Activated CD8-positive, alpha-beta memory T cell treated with anti-CD3 and anti-CD28 coated beads for 4 hours (primary cell): ENCODE measurements around the gene CRYZL1.

Experiments used
- DNase-seq, 2 donors: peaks; one replicate each; pipeline ENCODE4 v3.0.0-alpha.2; 2020; ENCODE audit warnings: low read depth in 2 of 2

Gene CRYZL1

DNA sequence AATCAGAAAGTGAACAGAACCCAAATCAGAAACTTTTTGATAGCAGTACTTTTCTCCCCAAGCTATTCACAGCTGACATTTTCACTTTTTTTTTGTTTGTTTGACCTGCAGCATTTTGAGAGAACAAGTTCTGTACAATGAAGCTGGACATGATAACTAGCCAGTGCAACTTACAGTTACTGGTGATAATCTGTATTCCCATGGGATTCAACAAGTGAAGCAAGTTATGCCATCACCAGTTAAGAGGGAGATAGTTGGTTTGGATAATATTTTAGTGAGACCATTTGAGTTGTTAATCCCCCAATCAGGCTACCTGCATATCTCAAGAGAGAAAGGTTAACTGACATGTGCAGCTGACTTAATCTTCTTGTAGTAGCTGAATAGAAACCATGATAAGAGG is 80.6 kb downstream of the CRYZL1 start:
- DNase-seq = no peak

- DNase-seq = no peak
Measured at GRCh38 chr21:33559813-33560212, 81.7 kb downstream of the CRYZL1 start.

GRCh38 chr21:33558777-33559421 is 82.6 kb downstream of the CRYZL1 start:
- no peak for DNase-seq

DNA sequence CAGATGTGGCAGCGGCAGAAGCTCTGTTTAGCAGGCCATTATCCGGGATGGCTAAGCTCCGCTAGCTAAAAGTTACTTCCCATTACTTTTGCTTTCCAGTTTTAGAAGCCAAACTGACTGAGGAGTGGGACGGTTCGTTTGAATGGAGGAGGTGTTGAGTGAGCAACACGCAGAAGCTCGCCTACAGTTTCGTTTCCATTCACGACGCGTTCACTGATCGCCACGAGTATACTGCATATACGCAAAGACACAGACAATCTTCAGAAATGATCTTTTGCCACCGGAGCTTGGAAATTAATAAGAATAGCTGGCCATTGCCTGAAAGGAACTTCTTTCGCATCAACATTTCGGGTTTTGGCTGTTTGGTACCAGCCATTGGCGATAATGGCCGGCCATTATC is 84.1 kb downstream of the CRYZL1 start:
- no peak for DNase-seq

DNA sequence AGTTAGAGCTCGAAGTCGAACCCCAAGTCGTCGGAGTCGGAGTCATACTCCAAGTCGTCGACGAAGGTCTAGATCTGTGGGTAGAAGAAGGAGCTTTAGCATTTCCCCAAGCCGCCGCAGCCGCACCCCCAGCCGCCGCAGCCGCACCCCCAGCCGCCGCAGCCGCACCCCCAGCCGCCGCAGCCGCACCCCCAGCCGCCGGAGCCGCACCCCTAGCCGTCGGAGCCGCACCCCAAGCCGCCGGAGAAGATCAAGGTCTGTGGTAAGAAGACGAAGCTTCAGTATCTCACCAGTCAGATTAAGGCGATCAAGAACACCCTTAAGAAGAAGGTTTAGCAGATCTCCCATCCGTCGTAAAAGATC is 86.6 kb downstream of the CRYZL1 start:
- no peak for DNase-seq

DNA sequence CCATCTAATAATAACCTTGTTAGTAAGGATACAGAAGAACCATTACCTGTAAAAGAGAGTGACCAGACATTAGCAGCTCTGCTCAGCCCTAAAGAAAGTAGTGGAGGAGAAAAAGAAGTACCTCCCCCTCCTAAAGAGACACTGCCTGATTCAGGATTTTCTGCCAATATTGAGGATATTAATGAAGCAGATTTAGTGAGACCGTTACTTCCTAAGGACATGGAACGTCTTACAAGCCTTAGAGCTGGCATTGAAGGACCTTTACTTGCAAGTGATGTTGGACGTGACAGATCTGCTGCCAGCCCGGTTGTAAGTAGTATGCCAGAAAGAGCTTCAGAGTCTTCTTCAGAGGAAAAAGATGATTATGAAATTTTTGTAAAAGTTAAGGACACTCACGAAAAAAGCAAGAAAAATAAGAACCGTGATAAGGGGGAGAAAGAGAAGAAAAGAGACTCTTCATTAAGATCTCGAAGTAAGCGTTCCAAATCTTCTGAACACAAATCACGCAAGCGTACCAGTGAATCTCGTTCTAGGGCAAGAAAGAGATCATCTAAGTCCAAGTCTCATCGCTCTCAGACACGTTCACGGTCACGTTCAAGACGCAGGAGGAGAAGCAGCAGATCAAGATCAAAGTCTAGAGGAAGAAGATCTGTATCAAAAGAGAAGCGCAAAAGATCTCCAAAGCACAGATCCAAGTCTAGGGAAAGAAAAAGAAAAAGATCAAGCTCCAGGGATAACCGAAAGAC is 87.1 kb downstream of the CRYZL1 start:
- DNase-seq = no peak

- DNase-seq = no peak
Measured at GRCh38 chr21:33552999-33553598, 88.4 kb downstream of the CRYZL1 start.

GRCh38 chr21:33552093-33552998 is 89.2 kb downstream of the CRYZL1 start:
- no peak for DNase-seq

DNA sequence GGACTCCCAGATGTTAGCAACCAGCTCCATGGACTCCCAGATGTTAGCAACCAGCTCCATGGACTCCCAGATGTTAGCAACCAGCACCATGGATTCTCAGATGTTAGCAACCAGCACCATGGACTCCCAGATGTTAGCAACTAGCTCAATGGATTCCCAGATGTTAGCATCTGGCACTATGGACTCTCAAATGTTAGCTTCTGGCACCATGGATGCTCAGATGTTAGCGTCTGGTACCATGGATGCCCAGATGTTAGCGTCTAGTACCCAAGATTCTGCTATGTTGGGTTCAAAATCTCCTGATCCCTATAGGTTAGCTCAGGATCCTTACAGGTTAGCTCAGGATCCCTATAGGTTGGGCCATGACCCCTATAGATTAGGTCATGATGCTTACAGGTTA is 89.9 kb downstream of the CRYZL1 start:
- DNase-seq = no peak

DNA sequence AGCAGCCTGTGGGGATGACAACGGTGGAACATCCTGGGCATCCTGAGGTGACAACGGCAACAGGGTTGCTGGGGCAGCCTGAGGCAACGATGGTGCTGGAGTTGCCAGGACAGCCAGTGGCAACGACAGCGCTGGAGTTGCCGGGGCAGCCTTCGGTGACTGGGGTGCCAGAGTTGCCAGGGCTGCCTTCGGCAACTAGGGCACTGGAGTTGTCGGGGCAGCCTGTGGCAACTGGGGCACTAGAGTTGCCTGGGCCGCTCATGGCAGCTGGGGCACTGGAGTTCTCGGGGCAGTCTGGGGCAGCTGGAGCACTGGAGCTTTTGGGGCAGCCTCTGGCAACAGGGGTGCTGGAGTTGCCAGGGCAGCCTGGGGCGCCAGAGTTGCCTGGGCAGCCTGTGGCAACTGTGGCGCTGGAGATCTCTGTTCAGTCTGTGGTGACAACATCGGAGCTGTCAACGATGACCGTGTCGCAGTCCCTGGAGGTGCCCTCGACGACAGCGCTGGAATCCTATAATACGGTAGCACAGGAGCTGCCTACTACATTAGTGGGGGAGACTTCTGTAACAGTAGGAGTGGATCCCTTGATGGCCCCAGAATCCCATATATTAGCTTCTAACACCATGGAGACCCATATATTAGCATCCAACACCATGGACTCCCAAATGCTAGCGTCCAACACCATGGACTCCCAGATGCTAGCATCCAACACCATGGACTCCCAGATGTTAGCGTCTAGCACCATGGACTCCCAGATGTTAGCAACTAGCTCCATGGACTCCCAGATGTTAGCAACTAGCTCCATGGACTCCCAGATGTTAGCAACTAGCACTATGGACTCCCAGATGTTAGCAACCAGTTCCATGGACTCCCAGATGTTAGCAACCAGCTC is 90.5 kb downstream of the CRYZL1 start:
- DNase-seq = no peak

DNA sequence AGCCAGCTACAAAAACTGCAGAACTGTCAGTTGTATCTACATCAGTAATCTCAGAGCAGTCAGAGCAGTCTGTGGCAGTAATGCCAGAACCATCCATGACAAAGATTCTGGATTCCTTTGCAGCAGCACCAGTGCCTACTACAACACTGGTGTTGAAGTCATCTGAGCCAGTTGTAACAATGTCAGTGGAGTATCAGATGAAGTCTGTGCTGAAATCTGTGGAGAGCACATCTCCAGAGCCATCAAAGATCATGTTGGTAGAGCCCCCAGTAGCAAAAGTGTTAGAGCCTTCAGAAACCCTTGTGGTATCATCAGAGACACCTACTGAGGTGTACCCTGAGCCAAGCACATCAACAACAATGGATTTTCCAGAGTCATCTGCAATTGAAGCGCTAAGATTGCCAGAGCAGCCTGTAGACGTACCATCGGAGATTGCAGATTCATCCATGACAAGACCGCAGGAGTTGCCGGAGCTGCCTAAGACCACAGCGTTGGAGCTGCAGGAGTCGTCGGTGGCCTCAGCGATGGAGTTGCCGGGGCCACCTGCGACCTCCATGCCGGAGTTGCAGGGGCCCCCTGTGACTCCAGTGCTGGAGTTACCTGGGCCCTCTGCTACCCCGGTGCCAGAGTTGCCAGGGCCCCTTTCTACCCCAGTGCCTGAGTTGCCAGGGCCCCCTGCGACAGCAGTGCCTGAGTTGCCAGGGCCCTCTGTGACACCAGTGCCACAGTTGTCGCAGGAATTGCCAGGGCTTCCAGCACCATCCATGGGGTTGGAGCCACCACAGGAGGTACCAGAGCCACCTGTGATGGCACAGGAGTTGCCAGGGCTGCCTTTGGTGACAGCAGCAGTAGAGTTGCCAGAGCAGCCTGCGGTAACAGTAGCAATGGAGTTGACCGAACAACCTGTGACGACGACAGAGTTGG is 91.4 kb downstream of the CRYZL1 start:
- no peak for DNase-seq

- no peak for DNase-seq
Measured at GRCh38 chr21:33546086-33546485, 95.5 kb downstream of the CRYZL1 start.

GRCh38 chr21:33544451-33545195 is 96.9 kb downstream of the CRYZL1 start:
- DNase-seq = no peak

- DNase-seq = peak in 1 of 2 donors; percentile 36
Measured at GRCh38 chr21:33543505-33544129, 97.9 kb downstream of the CRYZL1 start.

DNA sequence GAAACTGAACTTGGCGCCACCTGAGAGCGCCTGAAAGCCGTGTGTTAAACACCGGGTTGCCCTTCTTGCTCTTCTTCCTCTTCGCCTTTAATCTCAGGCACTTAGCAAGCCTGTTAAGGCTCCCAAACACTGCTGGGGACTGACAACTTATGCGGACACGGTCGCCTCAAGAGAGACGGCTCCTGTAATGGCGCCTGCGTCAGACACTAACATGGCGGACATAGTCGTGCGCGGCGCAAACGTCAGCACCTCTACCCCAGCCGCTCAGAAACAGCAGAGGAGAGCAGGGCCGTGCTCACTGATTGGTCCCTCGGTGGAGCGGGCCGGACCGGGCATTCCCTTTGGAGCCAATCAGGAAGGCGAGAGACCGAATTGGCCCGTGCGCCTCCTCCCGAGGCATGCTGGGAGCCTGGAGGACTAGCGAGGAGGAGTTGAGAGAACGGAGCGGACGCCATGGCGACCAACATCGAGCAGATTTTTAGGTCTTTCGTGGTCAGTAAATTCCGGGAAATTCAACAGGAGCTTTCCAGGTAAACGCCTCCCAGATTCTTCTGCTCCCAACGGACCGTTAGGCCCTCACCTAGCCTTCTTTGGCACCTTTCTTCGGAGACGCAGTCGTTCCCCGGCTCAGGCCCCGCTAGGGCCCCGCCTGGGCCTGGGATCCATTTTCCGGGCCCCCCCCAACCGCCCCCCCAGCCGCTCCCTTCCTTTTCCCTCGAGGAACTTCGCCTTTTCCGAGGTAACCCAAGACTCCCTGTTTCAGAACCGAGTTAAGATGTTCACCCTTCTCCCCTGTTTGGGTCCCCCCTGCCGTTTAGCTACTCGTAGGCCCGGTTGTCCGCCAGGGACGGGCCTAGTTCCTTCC is 98.7 kb downstream of the CRYZL1 start, which contains the start of gene SON:
SON (plus strand) TSS at position 399 of the 865 bp plus-strand sequence; CDS start at position 454, 55 bp downstream.
- peak; percentile 94 to 98 for DNase-seq

DNA sequence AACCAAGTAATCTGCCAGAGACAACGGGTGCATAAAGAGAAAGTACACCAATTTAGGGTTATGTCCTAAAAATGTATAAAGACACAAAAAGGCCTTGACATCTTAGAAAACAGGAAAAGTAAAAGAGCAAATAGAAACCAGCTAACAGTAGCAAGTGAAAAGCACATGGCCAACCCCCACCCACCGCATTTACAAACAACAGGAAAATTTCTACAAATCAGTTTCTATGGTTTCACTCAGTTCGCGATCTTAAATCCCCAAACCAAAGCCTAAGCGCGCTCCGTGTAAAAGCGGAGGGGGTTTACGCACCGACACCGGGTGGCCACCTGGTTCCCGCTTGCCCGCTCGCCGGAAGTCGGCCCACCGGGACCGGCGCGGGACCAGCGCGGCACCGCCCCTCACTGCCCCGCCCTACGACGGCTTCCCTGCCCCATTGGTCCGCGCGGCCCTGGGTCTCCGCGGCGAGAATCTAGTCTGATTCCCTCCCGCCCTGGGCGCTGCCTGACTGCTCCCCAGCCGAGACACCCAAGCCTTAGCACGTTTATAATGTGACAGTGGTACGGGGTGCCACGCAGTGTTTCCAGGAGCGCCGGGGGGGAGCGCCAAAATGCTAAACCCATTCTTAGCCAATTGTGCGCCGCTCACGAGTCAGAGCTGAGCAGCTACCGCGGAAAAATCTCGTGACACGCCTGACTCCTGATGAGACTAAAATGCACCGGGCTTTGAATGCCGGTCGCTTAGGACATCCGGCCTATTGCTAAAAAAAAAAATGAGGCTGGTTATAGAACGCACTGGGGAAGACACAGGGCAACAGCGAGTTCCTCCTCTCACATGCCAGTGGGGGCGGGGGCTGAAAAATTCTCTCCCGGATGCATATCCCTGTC is 99.5 kb downstream of the CRYZL1 start, which contains the start of gene GART:
GART (minus strand) TSS at position 362 of the 884 bp plus-strand sequence. CDS start 2,802 bp downstream, outside the sequence.
- peak; percentile 65 to 66 for DNase-seq
